ENCODE measurements around the gene MYH14.
"Not testable (repeated sequence)": the region's sequence is repeated elsewhere in the genome, so short reads cannot be mapped to it uniquely, and the experiment has no call there.

Gene MYH14

DNA sequence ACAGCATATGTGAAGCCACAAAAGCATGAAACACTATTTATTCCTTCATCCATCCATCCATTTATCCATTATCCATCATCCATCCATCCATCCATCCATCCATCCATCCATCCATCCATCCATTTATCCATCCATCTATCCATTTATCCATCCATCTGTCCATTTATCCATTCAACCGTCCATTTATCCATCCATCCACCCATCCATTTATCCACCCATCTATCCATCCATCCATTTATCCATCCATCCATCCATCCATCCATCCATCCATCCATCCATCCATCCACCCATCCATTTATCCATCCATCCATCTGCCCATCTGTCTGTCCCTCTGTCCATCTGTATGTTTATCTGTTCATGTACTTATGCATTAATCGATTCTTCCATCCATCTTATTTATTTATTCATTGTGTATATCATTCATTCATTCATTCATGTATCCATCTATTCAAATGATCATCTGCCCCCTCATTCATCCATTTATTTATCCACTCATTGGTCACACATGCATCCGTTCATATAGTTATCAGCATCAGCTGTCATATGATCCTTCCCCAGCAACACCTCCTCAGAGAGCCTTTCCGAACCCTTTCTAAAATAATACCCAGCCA lies 7.0 kb upstream of the MYH14 start:
- no peak for DNase-seq

DNA sequence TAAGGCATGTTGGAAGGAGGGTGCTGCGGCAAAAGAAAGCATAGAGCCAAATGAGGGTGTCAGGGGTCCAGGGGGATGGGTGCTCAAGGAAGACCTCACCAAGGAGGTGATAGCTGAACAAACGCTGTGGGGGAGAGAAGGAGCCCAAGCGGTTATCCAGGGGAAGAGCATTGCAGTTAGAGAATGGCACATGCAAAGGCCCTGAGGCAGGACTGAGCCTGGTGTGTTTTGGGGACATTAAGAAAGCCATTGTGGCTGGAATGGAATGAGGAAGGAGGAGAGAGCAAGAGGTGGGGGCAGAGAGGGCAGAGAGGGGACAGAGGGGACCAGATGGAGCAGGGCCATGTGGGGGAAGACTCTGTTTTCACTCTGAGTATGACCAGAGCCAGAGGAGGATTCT lies 6.1 kb upstream of the MYH14 start:
- no peak for DNase-seq

- no peak for DNase-seq
Measured at GRCh38 chr19:50198431-50199258, 4.8 kb upstream of the MYH14 start.

- no peak for DNase-seq
Measured at GRCh38 chr19:50199259-50199555, 4.2 kb upstream of the MYH14 start.

DNA sequence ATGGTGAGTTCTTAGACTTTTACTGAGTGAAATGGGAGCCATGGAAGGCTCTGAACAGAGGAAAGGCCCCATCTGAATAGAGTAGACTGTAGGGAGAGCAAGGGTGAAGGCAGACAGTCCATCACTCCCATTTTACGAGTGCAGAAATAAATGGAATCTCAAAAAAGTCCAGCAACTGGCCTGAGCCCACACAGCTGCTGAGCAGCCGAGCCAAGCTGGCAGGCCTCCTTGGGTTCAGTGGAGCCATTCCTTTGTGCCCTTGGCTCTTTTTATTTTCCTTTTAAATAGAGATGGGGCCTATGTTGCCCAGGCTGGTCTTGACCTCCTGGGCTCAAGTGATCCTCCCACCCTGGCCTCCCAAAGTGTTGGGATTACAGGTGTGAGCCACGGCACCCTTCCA lies 1.0 kb upstream of the MYH14 start:
- DNase-seq, result no peak

DNA sequence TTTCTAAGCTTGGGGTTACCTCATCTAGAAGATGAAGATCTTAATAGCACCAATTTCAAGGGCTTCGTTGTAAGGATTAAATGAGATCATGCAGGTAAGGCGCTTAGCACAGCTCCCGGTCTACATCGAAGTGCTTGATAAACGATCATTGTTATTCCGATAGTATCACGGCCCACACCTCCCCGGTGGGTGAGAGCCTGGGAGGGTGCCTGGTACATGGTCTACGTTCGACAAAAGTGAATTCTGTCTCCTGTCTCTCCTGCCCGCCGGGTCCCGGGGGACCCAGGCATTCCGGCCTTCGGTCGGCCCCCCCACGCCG lies 501 bp upstream of the MYH14 start:
- no peak for DNase-seq

- no peak for DNase-seq
Measured at GRCh38 chr19:50204081-50204428, 633 bp downstream of the MYH14 start.

- DNase-seq, result no peak
Measured at GRCh38 chr19:50204811-50205675, 1.6 kb downstream of the MYH14 start.

GRCh38 chr19:50205681-50206138 lies 2.3 kb downstream of the MYH14 start:
- no peak for DNase-seq

- DNase-seq, result no peak
Measured at GRCh38 chr19:50206191-50206590, 2.8 kb downstream of the MYH14 start.

- no peak for DNase-seq
Measured at GRCh38 chr19:50207730-50208129, 4.3 kb downstream of the MYH14 start.

DNA sequence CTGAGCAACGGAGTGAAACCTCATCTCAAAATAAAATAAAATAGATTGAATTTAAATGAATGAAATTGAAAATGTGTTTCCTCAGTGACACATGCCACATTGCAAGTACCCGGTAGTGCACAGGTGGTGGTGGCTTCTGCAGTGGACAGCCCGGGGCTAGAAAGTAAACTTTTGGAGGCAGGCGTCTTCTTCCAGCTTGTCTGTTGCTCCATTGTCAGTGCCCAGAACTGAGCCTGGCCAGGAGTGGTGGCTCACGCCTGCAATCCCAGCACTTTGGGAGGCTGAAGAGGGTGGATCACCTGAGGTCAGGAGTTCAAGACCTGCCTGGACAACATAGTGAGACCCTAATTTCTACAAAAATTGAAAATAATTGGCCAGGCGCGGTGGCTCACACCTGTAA lies 5.7 kb downstream of the MYH14 start:
- DNase-seq, result no peak

DNA sequence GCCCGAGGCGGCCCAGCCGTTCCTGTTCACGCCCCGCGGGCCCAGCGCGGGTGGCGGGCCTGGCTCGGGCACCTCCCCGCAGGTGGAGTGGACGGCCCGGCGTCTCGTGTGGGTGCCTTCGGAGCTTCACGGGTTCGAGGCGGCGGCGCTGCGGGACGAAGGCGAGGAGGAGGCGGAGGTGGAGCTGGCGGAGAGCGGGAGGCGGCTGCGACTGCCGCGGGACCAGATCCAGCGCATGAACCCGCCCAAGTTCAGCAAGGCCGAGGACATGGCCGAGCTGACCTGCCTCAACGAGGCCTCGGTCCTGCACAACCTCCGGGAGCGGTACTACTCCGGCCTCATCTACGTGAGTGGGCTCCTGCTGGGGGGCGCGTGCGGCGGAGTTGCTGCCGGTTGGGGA lies 7.0 kb downstream of the MYH14 start:
- no peak for DNase-seq

- DNase-seq, result no peak
Measured at GRCh38 chr19:50213925-50214324, 10.5 kb downstream of the MYH14 start.

GRCh38 chr19:50214699-50215543 lies 11.5 kb downstream of the MYH14 start:
- no peak for DNase-seq

DNA sequence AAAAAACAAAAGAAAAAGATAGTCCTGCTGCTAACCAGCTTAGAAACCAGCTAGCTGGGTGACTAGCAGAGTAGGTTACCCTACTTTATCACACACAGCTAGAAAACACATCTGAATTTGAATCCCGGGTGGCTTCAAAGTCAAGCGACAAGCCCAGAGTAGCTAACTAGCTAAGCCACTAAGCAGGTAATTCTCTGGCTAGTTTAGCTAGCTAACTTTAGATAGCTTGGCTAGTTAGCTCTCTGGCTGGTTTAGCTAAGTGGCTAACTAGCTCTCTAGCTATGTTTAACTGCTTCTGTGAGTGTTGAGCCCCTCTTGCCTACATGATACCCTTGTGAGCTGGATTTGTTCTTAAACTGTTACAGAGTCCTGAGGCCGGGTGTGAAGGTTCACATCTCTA lies 12.4 kb downstream of the MYH14 start:
- no peak for DNase-seq

DNA sequence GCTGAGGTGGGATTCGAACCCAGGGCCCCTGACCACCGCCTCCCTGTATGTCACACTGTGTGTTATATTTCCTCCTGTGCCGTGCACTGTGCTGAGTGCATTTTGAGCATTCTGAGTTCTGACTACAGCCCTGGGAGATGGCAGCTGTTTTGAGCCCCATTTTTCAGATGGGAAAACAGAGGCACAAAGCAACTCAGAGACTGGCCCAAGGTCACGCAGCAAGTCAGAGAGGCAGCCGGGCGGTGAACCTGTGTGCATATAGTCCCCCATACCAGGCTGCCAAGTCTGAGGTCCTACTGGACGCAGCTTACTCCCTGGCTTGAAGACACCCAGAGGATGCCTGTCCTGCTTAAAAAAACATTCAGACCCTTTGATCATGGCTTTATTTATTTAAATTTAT lies 17.7 kb downstream of the MYH14 start:
- no peak for DNase-seq

DNA sequence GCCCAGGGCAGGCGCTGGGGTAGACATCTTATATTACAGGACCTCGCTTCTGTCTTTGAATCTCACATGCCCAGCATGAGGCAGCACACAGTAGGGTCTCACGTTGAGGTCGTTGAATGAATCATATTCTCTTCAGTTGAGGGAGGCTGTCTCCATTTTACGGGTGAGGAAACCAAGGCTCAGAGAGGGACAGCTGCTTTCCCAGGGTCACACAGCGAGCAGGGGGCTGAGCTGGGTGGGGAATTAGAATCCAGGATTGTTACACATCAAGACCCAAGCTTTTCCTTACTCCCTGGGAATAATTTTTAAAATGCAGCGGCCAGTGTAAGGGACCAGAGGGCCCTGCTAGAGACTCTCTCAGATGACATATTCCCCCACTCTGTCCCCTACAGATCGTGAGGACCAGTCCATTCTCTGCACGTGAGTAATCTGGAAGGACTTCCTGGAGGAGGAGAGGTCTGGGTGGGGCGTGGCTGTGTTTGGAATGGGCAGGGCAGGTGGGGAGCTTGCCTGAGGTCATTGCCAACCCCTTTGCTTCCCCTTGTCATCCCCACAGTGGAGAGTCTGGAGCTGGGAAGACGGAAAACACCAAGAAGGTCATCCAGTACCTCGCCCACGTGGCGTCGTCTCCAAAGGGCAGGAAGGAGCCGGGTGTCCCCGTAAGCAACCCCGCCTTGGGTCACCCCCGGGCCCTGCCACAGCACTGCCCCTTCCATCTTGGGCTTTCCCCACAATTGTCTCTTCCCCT lies 19.4 kb downstream of the MYH14 start:
- no peak for DNase-seq

GRCh38 chr19:50223439-50223716 lies 20.0 kb downstream of the MYH14 start:
- no peak for DNase-seq

DNA sequence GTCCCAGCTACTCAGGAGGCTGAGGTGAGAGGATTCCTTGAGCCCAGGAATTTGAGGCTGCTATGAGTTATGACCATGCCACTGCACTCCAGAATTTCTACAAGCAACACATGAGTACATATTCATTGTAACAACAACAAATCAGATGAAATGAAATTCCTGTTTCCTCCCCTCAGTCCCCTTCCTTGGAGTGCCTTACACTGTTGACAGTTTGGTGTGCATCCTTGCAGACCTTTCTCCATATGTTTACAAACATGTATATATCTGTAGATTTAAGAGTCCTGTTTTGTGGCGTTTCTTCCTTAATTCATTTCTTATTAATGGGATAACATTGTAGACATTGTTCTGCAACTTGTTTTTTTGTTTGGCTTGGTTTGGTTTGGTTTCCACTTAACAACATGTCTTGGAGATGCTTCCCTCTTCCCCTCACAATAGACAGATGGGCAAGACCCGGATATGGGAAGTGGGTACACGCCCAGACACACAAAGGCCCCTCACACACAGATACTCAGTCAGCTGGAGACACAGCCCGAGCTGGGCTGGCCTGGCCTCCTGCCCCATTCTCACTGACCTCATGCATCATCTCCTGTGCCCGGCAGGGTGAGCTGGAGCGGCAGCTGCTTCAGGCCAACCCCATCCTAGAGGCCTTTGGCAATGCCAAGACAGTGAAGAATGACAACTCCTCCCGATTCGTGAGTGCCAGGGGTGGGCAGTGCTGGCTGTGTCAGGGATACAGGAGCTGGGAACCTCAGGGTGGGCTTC lies 21.7 kb downstream of the MYH14 start:
- no peak for DNase-seq

- DNase-seq, result no peak
Measured at GRCh38 chr19:50226536-50226935, 23.1 kb downstream of the MYH14 start.

GRCh38 chr19:50228153-50228552 lies 24.7 kb downstream of the MYH14 start:
- DNase-seq, result not testable (repeated sequence)

Data from activated CD4-positive, alpha-beta T cell treated with anti-CD3 and anti-CD28 coated beads for 4 hours (primary cell).